Ureter (tissue), 1 donor: ENCODE results near the gene CKM. TPM values are rescaled to one million over a fixed set of nuclear protein-coding genes. Genes with fewer than 3 reads are reported as not detected.

Source experiments
- DNase-seq: peaks from one replicate; pipeline ENCODE4 v3.0.0-alpha.2; 2020; ENCODE audit warnings: low spot score
- total RNA-seq: library from RNA; stranded (reverse); gene quantifications from one replicate; pipeline ENCODE4 v1.2.4, GENCODE V29; 2023
- donor health status: DM: yes; HTN: yes; CAD: no.

Gene CKM
- 2.8 TPM for total RNA-seq

DNA sequence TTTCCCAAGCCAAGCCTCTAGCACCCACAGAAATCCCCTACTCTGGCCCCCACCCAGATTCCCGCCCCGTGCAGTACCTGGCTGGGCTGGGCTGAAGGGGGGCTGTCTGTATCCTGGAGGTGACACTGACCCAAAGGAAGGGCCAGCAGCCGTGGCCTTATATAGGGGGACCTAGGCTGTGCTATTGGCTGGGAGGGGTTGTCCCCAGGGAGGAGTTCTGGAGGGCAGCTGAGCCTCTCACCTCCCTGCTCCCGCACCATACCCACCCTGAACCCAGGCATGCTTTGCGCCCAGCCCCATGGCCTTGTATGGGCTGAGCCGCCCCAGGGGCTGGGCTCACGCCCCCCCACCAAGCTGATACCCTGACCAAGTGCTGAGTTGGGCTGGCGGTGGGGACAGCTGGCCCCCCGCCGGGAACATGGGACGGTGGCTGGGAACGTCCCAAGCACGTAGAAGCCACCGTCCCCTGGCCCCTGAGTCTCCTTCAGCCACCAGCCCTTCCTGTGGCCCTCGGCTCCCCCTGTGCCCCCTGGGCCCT, at the start of gene CKM:
Gene CKM (minus strand): TSS at position 132 of the 538 bp plus-strand sequence. CDS start 3,162 bp downstream, outside the sequence.
- no peak for DNase-seq

DNA sequence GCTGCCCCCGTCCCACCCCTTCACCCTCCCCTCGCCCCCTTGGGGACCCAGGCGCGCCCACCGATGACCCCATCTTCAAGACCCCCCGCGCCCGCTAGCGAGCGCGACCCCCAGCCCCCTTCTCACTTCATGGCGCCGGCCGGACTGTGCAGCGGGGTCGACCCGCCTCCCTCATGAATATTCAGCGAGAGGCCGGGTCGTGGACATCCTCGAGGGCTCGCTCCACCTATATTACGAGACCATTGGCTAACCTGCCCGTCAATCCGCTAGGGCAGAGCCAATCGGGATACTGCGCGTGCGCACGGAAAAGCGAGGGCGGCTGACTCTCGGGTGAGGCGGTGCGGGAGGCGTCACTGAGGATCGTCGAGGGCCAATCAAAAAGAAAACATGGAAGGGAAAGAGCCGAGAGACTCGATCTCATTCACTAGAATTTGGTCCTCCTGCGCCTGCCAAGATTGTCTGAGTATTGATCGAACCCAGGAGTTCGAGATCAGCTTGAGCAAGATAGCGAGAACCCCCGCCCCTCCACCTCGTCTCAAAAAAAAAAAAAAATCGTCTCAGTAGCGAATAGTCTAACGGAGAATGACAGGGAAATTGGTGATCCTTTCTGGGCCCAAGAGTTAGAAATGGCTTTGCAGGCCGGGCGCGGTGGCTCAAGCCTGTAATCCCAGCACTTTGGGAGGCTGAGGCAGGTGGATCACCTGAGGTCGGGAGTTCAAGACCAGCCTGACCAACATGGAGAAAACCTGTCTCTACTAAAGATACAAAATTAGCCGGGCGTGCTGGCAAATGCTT, 47.9 kb upstream of the CKM start, which contains the start of gene ERCC2:
Gene ERCC2 (minus strand): TSS at position 164 of the 795 bp plus-strand sequence. CDS start 33 bp downstream, at position 131.
- DNase-seq = peak; percentile 100

DNA sequence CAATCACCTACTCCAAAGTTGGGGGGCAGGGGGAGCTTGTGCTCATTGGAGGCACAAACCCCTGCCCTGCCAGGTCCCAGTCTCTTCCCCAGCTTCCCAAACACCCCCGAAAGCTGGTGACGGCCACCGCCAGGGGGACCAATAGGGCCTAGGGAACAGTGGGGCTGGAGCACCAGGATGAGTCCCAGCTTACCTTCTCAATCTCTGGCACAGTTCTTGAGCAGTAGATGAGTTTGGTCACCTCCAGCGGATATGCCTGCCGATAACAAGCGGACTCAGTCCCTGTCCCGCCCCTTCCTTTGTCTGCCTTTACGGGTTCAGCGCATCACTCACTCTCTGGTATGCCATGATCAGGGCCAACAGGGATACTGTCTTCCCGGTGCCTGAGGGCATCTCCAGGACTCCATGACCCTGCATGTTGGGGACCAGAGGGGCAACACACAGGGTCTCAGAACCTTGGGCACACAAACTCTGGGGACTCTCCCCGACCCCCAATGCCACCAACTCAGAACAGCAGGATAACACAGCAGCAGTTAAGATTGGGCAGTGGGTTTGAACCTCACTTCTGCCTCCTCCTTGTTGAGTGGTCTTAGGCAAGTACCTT, 46.2 kb upstream of the CKM start:
- peak; percentile 41 for DNase-seq

DNA sequence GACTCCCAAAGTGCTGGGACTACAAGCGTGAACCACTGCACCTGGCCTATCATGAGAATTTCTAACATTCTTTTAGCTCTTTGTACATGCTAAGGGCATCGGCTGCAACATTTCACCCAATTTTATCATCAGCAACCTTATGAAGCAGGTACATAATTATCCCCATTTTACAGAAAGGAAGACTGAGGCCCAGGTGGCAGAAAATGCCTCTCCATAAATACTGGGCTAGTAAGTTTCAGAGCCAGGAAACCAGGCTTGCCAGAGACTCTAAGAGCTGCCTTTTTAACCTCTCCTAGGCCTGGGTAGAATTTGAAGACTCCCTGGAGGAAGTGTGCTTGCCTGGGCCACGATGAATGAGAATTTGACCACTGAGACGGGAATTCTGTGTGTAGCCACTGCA, 45.5 kb upstream of the CKM start:
- no peak for DNase-seq

DNA sequence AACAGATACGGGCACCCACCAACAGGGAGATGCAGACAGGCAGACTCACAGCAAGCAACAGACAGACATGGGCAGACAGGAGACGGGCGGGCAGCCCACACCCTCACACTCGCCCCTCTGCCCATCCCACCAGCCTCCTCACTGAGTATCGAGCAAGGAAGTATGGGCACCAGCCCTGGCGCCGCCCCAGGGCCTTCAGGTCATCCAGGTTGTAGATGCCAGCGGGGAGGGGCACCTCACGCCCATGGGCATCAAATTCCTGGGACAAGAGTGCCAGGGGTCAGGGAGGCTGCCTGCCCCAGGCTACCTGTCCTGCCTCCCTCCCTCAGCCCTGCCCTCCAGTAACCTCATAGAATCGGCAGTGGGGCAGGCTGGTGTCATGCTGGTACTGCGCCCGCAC, 42.0 kb upstream of the CKM start:
- no peak for DNase-seq

DNA sequence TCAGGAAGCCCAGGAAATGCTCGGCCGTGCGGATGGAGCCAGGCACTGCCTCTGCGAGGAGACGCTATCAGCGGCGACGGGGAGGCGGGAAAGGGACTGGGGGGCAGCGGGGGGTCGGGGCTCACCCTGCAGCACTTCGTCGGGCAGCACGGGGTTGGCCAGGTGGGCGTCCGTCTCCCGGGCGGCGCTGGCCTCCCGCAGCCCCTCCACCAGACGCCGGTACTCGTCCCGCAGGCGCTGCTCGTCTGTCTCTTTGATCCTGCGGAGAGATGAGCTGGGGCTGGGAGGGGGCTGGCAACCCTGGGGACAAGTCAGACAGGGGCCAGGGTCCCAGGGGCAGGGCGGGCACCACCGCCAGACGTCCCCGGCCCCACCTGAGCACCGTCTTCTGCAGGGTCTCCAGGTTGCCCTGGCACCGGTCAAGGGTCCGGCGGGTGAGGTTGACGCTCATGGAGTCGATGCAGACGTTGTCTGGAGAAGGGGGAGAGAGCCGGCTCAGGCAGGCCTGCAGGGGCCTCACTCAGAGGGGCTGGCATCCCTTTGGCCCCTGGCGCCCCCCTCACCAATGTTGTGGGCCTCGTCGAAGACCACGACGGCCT, 41.3 kb upstream of the CKM start:
- no peak for DNase-seq

DNA sequence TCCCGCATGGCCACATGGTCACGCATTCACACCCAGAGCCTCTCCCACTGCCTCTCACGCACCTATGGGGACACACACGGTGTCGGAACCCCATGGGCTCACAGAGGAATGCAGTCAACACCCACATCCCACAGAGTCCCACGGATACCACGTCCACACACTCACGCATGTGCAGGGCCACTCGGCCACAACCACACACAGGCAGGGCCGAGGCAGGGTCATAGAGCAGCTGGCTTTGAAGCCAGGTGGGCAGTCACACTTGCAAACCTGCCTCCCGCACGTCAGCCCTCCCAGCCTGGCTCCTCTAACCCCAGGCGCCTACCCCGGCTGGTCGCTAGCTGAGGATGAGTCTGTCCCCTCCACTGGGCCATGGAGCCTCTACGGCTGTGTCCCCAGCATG, 39.6 kb upstream of the CKM start:
- no peak for DNase-seq

DNA sequence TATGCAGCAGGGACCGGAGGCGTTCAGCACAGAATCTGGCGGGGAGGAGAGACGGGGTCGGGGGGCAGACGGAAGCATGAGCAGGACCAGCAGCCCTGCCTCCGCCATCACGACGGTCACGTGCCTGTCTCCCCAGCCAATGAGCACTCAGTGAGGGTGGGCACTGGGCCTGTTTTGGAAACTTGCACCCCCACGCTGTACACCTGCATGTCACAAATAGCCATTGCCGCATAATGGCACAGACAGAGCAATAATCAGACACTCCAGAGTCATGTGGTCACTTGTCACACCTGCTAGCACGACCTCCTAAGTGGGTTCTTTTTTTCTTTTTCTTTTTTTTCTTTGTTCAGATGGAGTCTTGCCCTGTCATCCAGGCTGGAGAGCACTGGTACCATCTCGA, 38.9 kb upstream of the CKM start:
- no peak for DNase-seq

DNA sequence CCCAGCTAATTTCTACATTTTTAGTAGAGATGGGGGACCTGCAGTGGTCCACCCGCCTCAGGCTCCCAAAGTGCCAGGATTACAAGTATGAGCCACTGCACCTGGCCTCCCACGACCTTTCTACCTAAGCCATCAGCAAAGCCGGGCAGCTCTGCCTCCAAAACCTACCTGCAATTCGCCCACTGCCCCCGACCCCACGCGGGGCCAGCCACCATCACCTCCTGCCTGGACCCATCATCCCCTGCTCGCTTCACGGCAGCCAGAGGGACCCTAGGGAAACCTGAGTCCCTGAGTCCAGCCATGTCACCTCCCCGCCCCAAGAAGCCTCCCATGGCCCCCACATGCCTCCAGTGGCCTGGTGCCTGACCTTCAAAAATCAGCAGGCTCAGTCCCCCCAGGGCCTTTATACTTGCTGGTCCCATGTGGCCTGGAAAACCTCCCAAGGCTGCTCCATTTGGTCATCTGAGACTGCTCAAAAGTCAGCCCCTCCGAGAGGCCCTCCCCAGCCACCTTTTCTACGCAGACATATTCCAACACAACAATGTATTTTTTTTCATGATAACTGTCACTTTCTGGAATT, 35.6 kb upstream of the CKM start:
- no peak for DNase-seq

DNA sequence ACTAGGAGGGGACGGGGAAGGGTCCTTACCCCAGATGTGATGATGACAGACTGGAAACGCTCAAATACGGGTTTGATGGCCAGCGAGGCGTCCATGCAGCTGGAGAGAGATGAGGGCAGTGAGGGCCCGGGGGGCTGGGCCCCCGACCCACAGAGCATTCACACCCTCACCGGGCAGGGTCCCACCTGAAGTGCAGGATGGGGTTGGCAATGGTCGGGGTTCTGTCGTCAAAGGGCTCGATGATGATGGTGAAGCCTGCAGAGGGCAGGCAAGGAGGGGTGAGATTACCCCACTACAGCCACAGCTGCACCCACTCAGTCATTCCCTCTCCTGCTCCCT, 34.7 kb upstream of the CKM start:
- DNase-seq = no peak

DNA sequence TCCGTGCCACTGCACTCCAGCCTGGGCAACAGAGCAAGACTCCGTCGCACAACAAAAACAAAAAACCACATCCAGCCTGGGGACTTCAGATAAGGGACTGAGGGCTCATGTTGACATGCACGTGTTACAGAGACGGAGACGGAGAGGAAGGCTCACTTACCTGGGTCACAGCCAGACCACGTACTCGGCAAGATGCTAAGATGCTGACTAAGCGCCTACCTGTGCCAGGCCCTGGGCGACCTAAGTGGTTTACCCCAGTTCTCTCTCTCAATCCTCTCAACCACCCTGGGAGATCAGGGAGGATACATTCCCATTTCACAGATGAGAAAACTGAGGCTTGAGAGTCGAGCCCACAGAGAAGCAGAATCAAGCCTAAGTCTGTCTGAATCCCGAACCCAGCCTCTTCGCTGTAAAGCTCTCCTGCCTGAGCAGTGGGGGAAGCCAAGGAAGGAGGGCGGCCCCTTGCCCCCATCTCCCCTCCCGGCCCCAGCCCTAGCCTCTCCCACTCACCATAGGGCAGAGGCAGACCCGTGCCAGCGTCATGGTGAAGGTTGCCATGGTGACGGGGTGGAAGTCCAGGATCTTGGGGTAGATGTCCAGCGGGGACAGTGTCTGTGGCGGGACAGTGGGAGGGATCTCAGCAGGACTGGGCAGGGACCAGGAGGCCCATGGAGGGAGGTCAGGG, 34.2 kb upstream of the CKM start:
- DNase-seq = no peak

DNA sequence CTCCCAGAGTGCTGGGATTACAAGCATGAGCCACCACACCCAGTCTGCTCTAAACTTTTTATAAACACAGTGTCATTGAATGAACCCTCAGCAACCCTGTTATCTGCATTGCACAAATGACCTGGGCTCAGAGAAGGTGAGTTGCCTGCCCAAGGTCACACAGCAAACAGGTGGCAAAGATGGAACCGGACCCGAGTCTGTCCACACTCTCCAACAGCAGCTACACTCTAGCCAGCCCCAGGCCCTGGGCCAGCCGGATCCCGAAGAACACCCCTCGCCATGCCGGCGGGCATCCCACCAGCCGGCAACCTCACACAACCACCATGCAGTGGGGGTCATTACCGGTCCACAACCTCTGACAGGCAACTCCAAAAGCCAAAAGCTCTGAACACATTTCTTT, 33.2 kb upstream of the CKM start:
- no peak for DNase-seq

DNA sequence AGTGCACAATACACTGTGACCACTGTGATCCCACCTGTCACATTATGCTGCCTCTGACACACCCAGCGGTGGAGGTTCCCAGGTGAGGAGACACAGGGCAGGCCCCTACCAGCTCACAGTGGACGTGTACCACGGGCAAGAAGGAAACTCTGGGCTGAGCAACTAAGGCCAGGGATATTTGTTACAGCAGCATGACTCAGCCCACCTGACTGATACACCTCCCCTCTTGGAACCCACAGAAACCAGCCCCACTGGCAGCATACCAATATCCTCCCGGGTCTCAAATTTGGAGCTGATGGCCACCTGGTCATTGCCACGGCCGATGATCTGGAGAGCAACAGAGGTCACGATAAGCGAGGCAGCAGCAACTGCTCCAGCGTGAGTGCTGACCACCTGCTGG, 32.7 kb upstream of the CKM start:
- DNase-seq = no peak

DNA sequence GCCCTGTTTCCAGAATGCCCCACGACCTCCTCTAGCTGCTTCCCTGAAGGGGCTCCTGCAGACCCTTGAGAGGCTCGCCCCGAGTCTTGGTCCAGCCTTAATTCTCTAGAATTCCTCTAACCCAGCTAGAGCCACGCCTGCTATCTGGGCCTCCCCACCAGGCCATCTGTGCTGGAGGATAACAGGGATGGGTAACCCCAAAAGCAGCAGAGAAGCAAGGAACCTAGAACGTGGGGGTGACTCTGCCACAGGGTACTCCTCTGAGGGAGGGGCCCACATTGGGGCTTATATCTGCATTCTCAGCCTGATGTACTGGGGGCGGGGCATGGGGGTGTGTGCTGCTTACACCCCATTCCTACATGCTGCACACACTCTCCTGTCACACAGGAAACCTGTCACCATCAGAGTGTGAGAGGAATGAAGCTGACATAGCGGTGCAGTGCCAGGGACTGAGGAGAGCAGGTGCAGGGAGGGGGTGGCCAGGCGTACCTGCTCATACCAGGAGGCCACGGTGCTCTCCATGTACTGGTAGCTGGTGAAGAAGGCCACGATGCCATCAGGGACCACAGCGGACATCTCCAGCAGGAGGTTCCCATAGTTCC, 31.7 kb upstream of the CKM start:
- DNase-seq = no peak

DNA sequence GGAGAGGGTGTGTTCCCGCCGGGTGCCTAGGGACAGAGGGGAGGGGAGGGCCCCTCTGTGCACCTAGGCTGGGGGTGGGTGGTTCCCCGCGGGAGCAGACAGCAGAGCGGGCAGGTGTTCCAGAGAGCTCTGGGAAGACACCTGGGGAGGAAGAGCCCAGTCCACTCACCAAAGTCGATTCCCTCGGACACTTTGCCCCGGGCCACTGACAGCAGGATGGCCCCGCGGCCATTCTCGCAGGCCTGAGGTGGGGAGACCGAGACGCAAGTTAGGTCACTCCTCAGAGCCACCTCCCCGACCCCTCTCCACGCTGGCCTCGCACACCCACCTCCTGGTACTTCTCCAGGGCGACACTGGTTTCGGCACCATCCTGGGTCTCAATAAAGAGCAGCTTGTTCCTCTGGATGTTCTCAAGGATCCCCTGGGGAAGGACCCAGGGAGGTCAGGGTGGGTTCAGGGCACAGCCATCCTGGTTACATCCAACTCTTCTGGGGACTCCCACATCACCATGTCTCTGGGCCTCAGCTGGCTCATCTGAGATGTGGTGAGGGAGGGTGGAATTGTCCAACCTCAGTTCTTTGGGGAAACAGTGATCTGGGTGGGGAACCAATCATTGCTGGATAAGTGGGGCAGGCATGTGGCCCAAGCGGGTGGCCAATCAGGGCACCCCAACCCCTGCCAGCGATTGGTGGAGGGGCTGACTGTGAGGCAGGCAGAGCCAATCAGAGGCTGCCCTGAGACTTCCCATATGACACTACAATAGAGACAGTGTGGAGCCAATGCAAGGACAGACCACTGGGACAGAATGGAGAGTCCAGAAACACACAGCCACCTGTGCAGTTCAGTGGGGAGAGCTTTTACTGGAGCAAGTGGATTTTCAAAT, 30.5 kb upstream of the CKM start:
- no peak for DNase-seq

DNA sequence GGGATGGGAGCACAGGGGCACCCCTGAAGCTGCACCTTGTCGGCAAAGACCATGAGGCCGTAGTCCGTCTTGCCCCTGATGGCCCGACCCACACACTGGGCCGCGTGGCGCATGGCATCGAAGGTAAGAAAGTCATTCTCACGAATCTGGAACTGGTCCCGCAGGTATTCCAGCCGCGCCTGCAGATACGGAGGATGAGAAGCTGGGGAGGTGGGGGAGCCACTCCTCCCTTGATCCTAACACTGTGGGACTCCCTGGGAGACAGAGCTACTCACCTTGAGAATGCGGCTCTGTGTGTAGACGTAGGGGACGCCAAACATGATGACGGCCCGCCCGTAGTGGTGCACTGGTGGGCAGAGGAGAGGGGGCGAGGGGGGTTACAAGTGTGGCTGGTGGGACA, 29.8 kb upstream of the CKM start:
- DNase-seq = no peak

DNA sequence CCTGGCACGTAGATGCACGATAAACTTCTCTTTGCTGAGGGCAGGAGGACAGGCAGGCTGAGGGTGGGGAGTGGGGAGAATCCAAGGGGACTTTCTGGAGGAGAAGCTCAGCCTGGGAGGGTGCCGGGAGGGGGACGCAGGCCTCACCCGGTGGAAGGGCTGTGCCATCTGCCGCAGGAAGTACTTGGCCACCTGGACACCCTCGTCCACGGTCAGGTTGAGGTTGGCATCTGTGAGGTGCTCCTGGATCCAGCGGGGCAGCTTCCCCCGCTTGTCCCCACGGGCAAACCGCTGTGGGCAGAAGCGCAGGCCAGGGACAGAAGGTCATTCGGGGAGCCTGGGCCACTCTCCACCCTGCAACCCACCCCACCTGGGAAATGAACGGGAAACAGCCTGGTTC, 29.4 kb upstream of the CKM start:
- DNase-seq = no peak

DNA sequence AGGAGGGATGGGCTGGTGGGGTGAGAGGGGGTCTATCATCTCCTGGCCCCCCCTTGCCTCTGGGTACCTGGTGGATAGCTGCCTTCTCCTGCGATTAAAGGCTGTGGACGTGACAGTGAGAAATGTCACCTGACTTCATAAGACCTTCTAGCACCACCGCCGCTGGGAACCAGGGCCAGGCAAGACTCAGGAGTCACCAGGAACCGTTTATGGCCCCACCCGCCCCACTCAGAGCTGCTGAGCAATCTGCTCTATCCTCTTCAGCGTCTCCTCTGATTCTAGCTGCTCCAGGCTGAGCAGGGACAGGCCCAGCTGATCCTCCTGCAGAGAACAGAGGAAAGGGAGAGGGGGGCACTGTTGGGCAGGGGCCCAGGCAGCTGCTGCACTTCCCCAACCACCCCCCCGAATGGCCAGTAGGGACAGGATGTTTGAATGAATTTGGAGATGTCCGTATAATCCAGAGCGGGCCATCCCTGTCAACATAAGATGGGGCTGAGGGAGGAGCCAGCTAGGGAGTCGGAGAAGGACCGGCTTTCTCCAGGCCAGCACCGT, 28.8 kb upstream of the CKM start:
- DNase-seq = no peak

DNA sequence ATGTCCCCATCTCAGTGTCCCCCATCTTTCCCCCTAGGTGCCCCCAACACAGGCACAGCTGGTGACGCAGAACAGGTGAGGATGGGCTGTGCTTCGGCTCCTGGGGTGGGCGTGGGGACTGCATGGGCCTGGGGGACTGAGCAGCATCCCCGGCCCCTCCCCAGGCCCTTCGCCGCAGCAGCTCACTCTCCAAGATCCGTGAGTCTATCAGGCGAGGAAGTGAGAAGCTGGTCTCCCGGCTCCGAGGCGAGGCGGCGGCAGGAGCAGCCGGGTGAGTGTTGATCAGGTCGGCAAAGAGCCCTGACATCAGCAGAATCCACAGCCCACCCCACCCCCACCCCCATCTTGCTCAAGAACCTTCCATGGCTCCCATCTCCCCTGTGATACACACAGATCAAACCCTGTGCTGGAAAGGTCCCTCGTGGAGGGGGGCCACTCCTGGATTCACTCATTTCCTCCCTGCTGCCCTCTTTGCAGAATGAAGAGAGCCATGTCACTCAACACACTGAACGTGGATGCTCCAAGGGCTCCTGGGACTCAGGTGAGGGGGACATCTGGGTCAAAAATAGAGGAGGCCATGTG, 27.9 kb upstream of the CKM start:
- DNase-seq = no peak

DNA sequence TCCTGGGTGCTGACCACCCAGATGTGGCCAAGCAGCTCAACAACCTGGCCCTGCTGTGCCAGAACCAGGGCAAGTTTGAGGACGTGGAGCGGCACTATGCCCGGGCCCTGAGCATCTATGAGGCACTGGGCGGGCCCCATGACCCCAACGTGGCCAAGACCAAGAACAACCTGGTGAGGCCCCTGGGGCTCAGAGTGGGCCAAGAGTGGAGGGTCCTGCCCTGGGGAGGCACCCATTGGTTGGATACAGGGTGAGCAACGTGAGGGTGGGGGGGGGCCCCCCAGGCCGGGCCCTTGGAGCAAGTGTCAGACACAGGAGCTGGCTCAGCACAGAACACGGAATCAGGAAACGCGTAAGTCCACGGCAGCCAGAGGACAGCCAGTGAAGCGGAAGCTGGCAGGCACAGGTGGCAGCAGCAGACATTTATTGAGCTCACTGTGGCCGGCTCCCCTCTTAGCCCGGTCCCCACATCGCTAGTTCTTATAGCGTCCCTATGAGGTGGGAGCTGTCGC, 26.8 kb upstream of the CKM start:
- DNase-seq = no peak
